GM12878 (cell line): ENCODE results near the gene RUVBL2. TPM values are rescaled to one million over a fixed set of nuclear protein-coding genes. Genes with fewer than 3 reads are reported as not detected.

Source experiments
- ATAC-seq: fragments of 200-7000 bp; cut with Tn5 transposase; 3 replicates; pipeline ENCODE4 v1.9.1; 2020; ENCODE audit warnings: mild to moderate bottlenecking, moderate library complexity
- BruUV-seq: library from RNA; stranded (reverse); fragments of 400-500 nt; replicated peaks from 2 replicates; lab custom pipeline; 2021; lab: Mats Ljungman, UMichigan
- CTCF ChIA-PET: fragments of 300-600 bp; sonication (Branson Sonifier 250); formaldehyde crosslinking; extraction: SDS; loops from one replicate; lab custom pipeline; 2021; ENCODE audit warnings: inconsistent platforms; lab: Yijun Ruan, JAX
- POLR2A ChIA-PET: fragments of 350-600 bp; formaldehyde crosslinking; extraction: SDS; loops from one replicate; lab custom pipeline; 2021; ENCODE audit warnings: inconsistent platforms; lab: Charles Lee
- RAD21 ChIA-PET: fragments of 300-600 bp; sonication (Branson Sonifier 250); formaldehyde crosslinking; loops from one replicate; lab custom pipeline; 2023; ENCODE audit warnings: antibody characterized with exemption; ENCODE audit not compliant: unreplicated experiment; lab: Charles Lee
- SMC1A ChIA-PET: fragments of 300-600 bp; sonication (Branson Sonifier 250); formaldehyde crosslinking; loops from one replicate; lab custom pipeline; 2023; ENCODE audit not compliant: unreplicated experiment, uncharacterized antibody; lab: Charles Lee
- DNase-seq: peaks from one replicate; pipeline ENCODE4 v3.0.0-alpha.2; 2011; ENCODE audit warnings: low read depth, low spot score
- FAIRE-seq: peaks from 3 replicates; lab custom pipeline; 2011; peaks lifted over from hg19 to GRCh38; lab: Jason Lieb, UNC
- H2AFZ ChIP-seq: 2 replicates; pipeline ENCODE4 v1.6.0; 2011; ENCODE audit warnings: low read depth, low read length, control low read depth; ENCODE audit not compliant: control insufficient read depth
- H3K27ac ChIP-seq: 2 replicates; pipeline ENCODE4 v1.5.1; 2011; ENCODE audit warnings: control low read depth; ENCODE audit not compliant: control insufficient read depth, insufficient read depth
- H3K27me3 ChIP-seq, 2 experiments: replicated peaks in 1 of 2; 2 replicates each; pipeline versions ENCODE4 v1.6.0 to v1.6.1; 2011; ENCODE audit warnings: low read length in 1 of 2; ENCODE audit not compliant: control insufficient read depth in 2 of 2, insufficient read depth in 2 of 2
- H3K36me3 ChIP-seq, 2 experiments: 2 replicates each; pipeline ENCODE4 v1.5.1; 2011; ENCODE audit warnings: low read length in 1 of 2; ENCODE audit not compliant: control insufficient read depth in 2 of 2, insufficient read depth in 2 of 2
- H3K4me1 ChIP-seq: 2 replicates; pipeline ENCODE4 v1.6.1; 2011; ENCODE audit warnings: mild to moderate bottlenecking, low read length, moderate library complexity, mixed read lengths; ENCODE audit not compliant: control insufficient read depth, insufficient read depth
- H3K4me2 ChIP-seq: 2 replicates; pipeline ENCODE4 v1.6.0; 2011; ENCODE audit warnings: control low read depth; ENCODE audit not compliant: control insufficient read depth, insufficient read depth
- H3K4me3 ChIP-seq: fragments of 200-600 bp; sonication (generic); 2 replicates; pipeline ENCODE4 v1.5.1; 2016
- H3K79me2 ChIP-seq: 2 replicates; pipeline ENCODE4 v1.6.0; 2011; ENCODE audit warnings: low read length; ENCODE audit not compliant: control insufficient read depth, insufficient read depth
- H3K9ac ChIP-seq: 2 replicates; pipeline ENCODE4 v1.8.0; 2011; ENCODE audit warnings: low read length, control low read depth, mixed read lengths; ENCODE audit not compliant: control insufficient read depth, insufficient read depth
- H3K9me3 ChIP-seq: replicated peaks from 3 replicates; pipeline ENCODE4 v1.5.1; 2011; ENCODE audit warnings: mild to moderate bottlenecking, low read length; ENCODE audit not compliant: control insufficient read depth, insufficient read depth
- H4K20me1 ChIP-seq: 2 replicates; pipeline ENCODE4 v1.6.0; 2011; ENCODE audit not compliant: control insufficient read depth, insufficient read depth
- CBX5 ChIP-seq: sonication (generic); IDR thresholded peaks from 2 replicates; pipeline ENCODE4 v1.6.1; 2016; ENCODE audit warnings: low read depth, moderate library complexity, mild to moderate bottlenecking, inconsistent platforms
- CHD1 ChIP-seq: IDR thresholded peaks from 2 replicates; pipeline ENCODE4 v1.6.1; 2012; ENCODE audit warnings: low read depth, low read length, improper control_type of control experiment
- CREB1 ChIP-seq: IDR thresholded peaks from 2 replicates; pipeline ENCODE4 v1.6.1; 2012; ENCODE audit warnings: low read depth, mild to moderate bottlenecking, inconsistent platforms
- CUX1 ChIP-seq: IDR thresholded peaks from 2 replicates; pipeline ENCODE4 v1.6.1; 2012; ENCODE audit warnings: improper control_type of control experiment, low read depth, low read length; ENCODE audit not compliant: insufficient replicate concordance
- KDM1A ChIP-seq: fragments of 200-600 bp; sonication (generic); IDR thresholded peaks from 2 replicates; pipeline ENCODE4 v1.6.1; 2016; ENCODE audit warnings: borderline replicate concordance
- RELB ChIP-seq: fragments of 450-650 bp; IDR thresholded peaks from 2 replicates; pipeline ENCODE4 v1.6.1; 2017; ENCODE audit warnings: low read depth, mild to moderate bottlenecking, moderate library complexity
- RUNX3 ChIP-seq: IDR thresholded peaks from 2 replicates; pipeline ENCODE4 v1.6.1; 2012; ENCODE audit warnings: low read length, inconsistent platforms
- TCF7 ChIP-seq: IDR thresholded peaks from 2 replicates; pipeline ENCODE4 v1.6.1; 2014; ENCODE audit warnings: antibody characterized with exemption, borderline replicate concordance
- YBX1 ChIP-seq: fragments of 450-650 bp; IDR thresholded peaks from 2 replicates; pipeline ENCODE4 v1.6.1; 2016; ENCODE audit warnings: antibody characterized with exemption
- ZBED1 ChIP-seq: IDR thresholded peaks from 2 replicates; pipeline ENCODE4 v1.6.1; 2016; ENCODE audit warnings: borderline replicate concordance
- ZNF622 ChIP-seq: fragments of 450-650 bp; IDR thresholded peaks from 2 replicates; pipeline ENCODE4 v1.6.1; 2017; ENCODE audit warnings: mild to moderate bottlenecking, inconsistent platforms
- WGBS: methylation state at CpG from one replicate; pipeline ENCODE4 v1.1.6; 2016; ENCODE audit warnings: low lambda C conversion rate; ENCODE audit not compliant: insufficient replicate concordance, insufficient coverage; ENCODE audit errors: missing lambda C conversion rate; 5-methylcytosine and 5-hydroxymethylcytosine counted together
- in situ Hi-C: fragments of 300-500 bp; cut with MboI; formaldehyde crosslinking; loops from 9 replicates; pipeline ENCODE4 v1.14.3; 2018; ENCODE audit warnings: mixed read lengths
- intact Hi-C: fragments of 100-400 bp; cut with micrococcal nuclease; formaldehyde crosslinking; loops from one replicate; pipeline ENCODE4 v1.14.2; 2022; ENCODE audit not compliant: unreplicated experiment
- polyA plus RNA-seq, 11 experiments: library from polyadenylated mRNA; depleted of rRNA in 4 of 11; unstranded in 6 of 11; stranded (reverse) in 5 of 11; fragments of >200 nt; fragmentation: Nextera tagmentation in 4 of 11; fragmentation: Illumina TruSeq in 1 of 11; extraction: Ambion mirVana in 4 of 11; extraction: Trizol in 1 of 11; gene quantifications; 1 replicate in 1 of 11; 2 replicates in 10 of 11; pipeline versions ENCODE4 v1.2.1 to v1.2.3, GENCODE V29; 2011 to 2016; ENCODE audit warnings: inconsistent platforms in 2 of 11, missing spikeins in 2 of 11, low read depth in 1 of 11
- total RNA-seq, 4 experiments: library from RNA; depleted of rRNA in 3 of 4; stranded (reverse); fragments of >200 nt in 3 of 4; fragmentation: Illumina TruSeq in 1 of 4; extraction: Trizol in 1 of 4; gene quantifications; 2 replicates each; pipeline versions ENCODE4 v1.2.1 to v1.2.3, GENCODE V29; 2013 to 2021

Gene RUVBL2
- total and polyA plus RNA-seq, 10 of the 15 experiments (the other 5 are each of a cell fraction or from before 2014, with no cell fraction given) = 33.8 to 224 (median 125) TPM

GRCh38 chr19:49014123-49014869, 20.6 kb downstream of the RUVBL2 start (continued):
- TF ChIP-seq CUX1 (no peak), YBX1 (no peak)

DNA sequence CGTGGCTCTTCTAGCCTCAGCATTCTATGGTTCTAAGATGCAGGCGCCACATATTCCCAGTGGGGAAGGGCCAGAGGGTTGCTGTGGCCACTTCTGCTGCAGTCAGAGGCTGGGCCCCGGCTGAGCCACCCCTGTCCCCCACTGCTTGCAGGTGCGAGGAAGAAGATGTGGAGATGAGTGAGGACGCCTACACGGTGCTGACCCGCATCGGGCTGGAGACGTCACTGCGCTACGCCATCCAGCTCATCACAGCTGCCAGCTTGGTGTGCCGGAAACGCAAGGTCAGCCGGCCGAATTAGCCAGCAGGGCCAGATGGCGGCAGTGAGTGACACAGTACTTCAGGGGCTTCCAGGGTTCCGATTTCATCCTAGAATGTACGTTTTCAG, 21.2 kb downstream of the RUVBL2 start:
- H2AFZ ChIP-seq = no peak overlapping the region
- ATAC-seq (no peak), DNase-seq (no peak), FAIRE-seq (no peak)
- no peak overlapping the region for H3K9ac ChIP-seq
- H3K4me3 ChIP-seq = no peak overlapping the region
- 95% methylated on average over 18 of the region's 18 CpGs for WGBS
- CTCF ChIA-PET = no interaction called here
- in situ Hi-C loops (no loop called here), intact Hi-C loops (no loop called here)
- peaks cover 5% of the 10 kb centered on the region for H3K4me1 ChIP-seq
- TF ChIP-seq RUNX3 (no peak), RELB (no peak), ZNF622 (no peak), KDM1A (no peak), CBX5 (no peak), CREB1 (no peak), TCF7 (no peak), ZBED1 (no peak), CHD1 (no peak)
- no TSS peak for BruUV-seq
- H3K27ac ChIP-seq = no peak overlapping the region
- no peaks in the 10 kb centered on the region for H3K79me2 ChIP-seq
- H4K20me1 ChIP-seq = no peaks in the 10 kb centered on the region
- H3K9me3 ChIP-seq = no peaks in the 10 kb centered on the region
- H3K27me3 ChIP-seq = no peaks in the 10 kb centered on the region
- POLR2A ChIA-PET = no interaction called here
- H3K36me3 ChIP-seq = peaks cover 3 to 12% of the 10 kb centered on the region in 2 experiments; a peak in 3 of 4 replicates
- RAD21 ChIA-PET = no interaction called here
- SMC1A ChIA-PET = no interaction called here
- H3K4me2 ChIP-seq = no peak overlapping the region
